Measurements from ENCODE around the gene NEDD9. TPM values are rescaled to one million over a fixed set of nuclear protein-coding genes. Genes with fewer than 3 reads are reported as not detected.
A peak's percentile ranks its signal among the peaks of the same experiment; 100 is the strongest.

Gene NEDD9
- 67.0 TPM for polyA plus RNA-seq (ENCODE audit: insufficient read length)
- long read RNA-seq, donor 1, full-length matches to known transcripts: 8 of 28 reads
- long read RNA-seq, donor 1, partial matches to known transcripts: 20 of 28 reads
- long read RNA-seq, donor 1, other reads (novel, unspliced or antisense): 0 of 28 reads
- long read RNA-seq, donor 2, full-length matches to known transcripts: 5 of 18 reads
- long read RNA-seq, donor 2, partial matches to known transcripts: 13 of 18 reads
- long read RNA-seq, donor 2, other reads (novel, unspliced or antisense): 0 of 18 reads
- long read RNA-seq, donor 3, full-length matches to known transcripts: 7 of 36 reads
- long read RNA-seq, donor 3, partial matches to known transcripts: 29 of 36 reads
- long read RNA-seq, donor 3, other reads (novel, unspliced or antisense): 0 of 36 reads
- long read RNA-seq, donor 4: 0 reads
- long read RNA-seq, donor 5, full-length matches to known transcripts: 9 of 19 reads
- long read RNA-seq, donor 5, partial matches to known transcripts: 10 of 19 reads
- long read RNA-seq, donor 5, other reads (novel, unspliced or antisense): 0 of 19 reads
- long read RNA-seq, donor 6, full-length matches to known transcripts: 6 of 20 reads
- long read RNA-seq, donor 6, partial matches to known transcripts: 14 of 20 reads
- long read RNA-seq, donor 6, other reads (novel, unspliced or antisense): 0 of 20 reads
- long read RNA-seq, donor 7, full-length matches to known transcripts: 9 of 35 reads
- long read RNA-seq, donor 7, partial matches to known transcripts: 26 of 35 reads
- long read RNA-seq, donor 7, other reads (novel, unspliced or antisense): 0 of 35 reads
- long read RNA-seq, donor 8, full-length matches to known transcripts: 4 of 12 reads
- long read RNA-seq, donor 8, partial matches to known transcripts: 8 of 12 reads
- long read RNA-seq, donor 8, other reads (novel, unspliced or antisense): 0 of 12 reads

- DNase-seq: peak; percentile 96
Measured at GRCh38 chr6:11232193-11232769, at the start of gene NEDD9. TSS of gene NEDD9 (minus strand) at chr6:11232668. CDS start at chr6:11232515, 153 bp downstream.

- no peak for DNase-seq
Measured at GRCh38 chr6:11282245-11282644, 49.8 kb upstream of the NEDD9 start.

- DNase-seq: no peak
Measured at GRCh38 chr6:11280394-11280793, 47.9 kb upstream of the NEDD9 start.

GRCh38 chr6:11279284-11279689 lies 46.8 kb upstream of the NEDD9 start:
- DNase-seq: no peak

DNA sequence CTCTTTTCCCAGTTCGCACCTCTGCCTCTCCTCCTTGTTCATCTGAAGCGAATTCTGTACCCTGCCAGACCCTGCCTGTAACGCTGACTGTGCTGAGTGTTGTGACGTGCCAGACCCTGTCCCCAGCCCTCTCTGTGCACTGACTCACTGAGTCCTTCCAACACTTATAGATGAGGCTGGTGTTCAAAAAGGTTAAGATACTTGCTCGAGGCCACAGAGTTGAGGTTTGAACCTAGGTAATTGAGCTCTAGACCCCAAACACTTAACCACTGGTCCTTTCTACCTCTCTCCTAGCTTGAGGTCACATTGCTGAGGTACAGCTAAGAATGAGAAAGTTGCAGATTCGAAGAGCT lies 45.7 kb upstream of the NEDD9 start:
- DNase-seq: no peak

DNA sequence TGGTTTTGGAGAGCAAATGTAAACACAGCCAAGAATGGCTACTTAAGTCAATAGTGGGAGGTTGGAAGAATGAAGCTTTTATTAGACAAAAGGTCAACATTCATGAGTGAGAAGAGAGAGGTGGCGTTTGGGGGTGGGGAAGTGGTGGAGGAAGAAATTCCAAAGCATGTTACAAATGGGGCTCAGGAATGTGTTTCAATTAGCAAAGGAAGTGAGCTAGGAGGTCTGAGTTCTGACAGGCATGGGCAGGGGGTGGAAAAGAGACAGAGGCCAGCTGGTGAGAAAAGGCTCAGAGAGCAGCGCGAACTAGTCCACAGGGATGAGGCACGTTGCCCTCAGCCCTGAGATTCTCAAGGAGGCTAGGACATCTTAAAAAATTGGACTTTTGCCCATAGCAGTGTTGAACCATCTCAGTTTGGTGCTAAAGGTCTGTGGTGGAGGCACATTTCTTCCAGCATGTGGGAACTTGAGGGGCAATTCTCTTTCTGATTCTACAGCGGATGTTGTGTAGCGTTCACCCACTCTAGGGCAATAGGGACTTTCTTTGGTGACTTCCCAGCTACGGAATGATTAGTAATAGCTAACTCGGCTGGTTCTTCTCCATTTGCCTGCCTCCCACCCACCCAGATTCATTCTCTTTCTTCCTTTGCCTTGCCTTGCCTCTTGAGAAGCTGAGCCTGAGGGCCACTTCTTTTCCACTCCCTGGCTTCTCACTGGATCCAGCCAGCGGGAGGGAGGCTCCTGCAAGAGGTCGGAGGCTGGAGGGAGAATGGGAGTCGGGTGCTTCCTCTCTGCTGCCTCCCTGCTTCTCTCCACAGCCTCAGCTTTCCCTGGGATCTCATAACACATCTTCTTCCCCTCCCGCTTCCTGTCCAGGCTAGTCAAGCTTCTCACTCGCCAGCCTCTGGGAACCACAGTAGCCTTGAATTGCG lies 45.1 kb upstream of the NEDD9 start:
- peak; percentile 83 for DNase-seq

DNA sequence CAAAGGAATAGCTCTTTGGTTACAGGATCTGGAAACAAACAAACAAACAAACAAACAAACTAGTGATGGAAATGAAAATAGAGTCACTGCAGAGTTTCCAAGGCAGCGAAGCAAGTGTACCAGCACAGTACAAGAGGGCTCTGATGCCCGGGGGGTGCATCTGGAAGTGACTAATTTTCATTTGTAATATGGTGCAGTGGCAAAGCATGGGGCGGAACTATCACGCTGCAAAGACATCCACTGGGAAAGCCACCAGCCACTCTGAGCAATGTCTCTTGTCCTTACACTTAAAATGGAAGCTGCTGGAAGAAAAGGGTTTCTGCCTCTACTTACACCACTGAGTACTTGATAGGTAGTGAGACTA lies 44.4 kb upstream of the NEDD9 start:
- no peak for DNase-seq

DNA sequence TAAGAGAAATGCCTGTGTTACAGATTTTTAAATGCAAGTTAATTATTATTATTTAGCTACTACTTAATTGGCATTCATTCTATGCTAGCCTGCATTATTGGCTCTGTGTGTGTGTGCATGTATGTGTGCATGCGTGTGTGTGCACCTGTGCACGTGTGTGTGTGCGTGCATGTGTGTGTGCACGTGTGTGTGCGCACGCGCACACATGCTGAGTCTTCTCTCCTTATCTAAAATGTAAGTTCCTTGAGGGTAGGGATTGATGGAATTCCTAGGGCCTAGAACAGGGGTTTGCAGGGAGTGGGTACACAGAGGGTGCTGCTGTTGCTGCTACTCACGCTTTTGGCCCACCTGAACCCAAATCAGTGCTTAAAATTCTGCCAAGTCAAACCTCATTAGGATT lies 43.8 kb upstream of the NEDD9 start:
- no peak for DNase-seq

DNA sequence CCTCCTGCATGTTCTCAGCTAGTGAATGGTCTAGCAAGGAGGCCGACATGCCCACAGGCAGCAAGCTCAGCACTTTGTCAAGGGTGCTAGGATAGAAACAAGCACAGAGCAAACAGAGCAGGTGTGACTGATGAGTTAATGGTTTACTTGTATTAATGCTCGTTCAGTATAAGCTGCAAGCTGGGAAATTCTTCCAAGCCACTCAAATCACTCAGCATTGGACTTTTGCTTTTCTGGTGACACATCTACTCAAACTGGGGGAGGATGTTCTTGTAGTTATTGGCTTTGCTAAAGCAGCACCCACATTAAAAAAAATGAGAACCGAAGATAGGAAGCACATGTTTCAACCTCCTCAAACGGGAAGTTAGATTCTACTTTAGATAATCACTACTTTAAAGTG lies 43.1 kb upstream of the NEDD9 start:
- DNase-seq: no peak

DNA sequence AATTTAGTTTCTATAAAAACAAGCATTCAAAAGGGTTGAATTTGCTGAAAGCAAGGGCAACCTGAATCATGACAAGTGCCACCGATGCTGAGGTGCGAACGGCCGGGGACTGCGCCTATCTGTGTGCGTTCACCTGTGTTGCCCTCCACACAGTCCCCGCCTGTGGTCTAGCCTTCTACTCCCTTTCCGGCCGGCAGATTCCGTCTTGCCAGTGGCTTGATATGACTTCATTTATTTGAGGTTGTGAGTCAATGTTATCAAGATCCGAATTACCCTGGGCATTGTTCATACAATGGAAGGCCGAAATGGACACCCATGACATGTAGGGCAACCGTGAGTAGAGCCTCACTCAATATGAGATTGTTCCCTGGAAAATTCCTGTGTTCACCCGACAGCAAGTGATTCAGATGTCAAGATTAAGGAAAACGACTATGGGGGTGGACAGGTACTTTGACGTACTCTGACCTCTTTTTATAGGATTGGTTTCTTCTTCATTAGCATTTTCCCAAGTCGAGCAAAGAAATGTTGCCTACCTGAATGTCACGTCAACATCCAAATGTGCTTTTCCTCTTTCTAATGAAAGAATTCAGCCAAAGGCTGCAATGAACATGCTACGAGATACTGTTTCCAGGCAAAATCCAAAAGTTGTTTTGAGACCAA lies 41.1 kb upstream of the NEDD9 start:
- no peak for DNase-seq

GRCh38 chr6:11272491-11273192 lies 40.2 kb upstream of the NEDD9 start:
- no peak for DNase-seq

DNA sequence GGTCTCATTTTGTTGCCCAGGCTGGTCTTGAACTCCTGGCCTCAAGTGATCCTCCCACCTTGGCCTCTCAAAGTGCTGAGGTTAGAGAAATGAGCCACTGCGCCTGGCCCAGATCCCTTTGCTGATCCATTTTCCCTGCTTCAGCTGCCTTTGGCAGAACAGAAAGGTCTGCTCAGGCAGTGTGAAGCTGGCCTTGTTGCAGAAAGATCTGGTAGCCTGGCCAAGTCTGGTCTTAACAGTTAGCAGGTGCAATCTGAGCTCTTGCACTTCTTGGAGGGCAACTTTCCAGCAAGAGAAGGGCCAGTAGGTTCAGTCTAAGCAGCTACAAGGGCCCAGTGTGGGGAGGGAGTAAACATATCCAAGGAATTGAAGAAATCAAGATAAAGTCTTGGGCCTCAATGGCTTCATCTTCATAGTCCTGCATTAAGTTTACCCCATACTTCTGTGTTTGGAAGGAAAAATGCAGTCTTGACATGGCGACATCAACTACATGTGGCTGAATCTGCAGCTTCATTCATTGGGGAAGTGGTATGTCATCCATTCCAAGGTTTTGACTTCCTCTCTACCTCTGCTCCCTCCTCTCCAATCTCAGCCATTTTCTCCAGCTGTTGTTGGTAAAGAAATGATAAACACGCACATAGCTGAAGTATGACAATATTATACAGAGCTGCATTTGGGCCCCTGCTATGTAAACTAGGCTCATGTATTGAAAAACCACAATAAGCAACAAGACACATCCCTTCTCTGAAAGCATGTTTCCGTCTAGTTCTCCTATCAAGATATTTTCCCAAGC lies 39.0 kb upstream of the NEDD9 start:
- no peak for DNase-seq

GRCh38 chr6:11270030-11271027 lies 37.9 kb upstream of the NEDD9 start:
- DNase-seq: no peak

DNA sequence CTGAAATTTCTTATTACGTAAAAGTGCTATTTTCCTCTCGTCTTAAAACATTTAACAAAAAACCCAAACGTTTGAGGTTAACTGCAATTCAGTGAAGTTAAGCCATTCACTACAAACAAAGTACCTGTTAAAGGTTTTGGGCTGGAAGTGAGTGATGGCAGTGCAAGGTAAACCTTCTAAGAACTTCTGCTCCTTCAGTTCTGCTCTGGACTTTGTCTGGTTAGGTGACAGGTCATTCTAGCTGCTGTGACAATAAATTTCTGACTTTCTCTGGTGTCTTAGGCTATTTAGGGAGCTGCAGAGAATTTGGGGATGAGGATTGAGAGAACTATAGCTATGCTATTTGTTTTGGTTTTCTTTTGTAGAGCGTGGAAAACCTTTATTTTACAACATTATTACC lies 36.5 kb upstream of the NEDD9 start:
- no peak for DNase-seq

GRCh38 chr6:11266926-11267325 lies 34.5 kb upstream of the NEDD9 start:
- no peak for DNase-seq

DNA sequence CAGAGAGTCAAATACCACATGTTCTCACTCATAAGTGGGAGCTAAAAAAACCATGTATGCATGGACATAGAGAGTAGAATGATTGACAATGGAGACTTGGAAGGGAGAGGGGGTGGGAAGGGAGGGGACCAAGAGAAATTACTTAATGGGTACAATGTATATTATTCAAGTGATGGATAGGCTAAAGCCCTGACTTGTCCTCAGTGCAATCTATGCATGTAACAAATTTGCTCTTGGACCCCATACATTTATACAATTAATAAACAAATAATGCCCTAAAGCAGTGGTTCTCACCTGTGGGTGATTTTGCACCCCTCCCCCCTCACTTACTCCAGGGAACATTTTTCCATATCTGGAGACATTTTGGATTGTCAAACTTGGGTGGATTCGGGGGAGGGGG lies 33.5 kb upstream of the NEDD9 start:
- no peak for DNase-seq

DNA sequence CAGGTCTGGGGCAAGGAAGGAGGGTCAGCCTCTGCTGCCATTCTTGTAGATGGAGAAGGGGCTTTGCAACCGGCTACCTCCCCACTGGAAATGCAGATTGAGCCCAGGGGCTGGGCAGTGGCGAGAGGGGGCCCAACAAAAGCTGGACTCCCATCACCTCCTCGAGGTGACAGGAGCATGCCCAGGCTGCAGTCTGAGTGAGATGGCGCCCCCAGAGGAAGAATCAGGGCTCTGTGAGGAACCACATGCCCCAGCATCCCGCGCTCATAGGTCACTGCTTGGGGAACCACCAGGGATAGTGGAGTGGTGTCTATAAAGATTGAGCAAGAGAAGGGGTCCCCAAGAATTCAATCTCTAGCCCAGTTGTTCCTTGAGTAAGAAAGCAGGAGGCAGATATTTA lies 31.6 kb upstream of the NEDD9 start:
- no peak for DNase-seq

DNA sequence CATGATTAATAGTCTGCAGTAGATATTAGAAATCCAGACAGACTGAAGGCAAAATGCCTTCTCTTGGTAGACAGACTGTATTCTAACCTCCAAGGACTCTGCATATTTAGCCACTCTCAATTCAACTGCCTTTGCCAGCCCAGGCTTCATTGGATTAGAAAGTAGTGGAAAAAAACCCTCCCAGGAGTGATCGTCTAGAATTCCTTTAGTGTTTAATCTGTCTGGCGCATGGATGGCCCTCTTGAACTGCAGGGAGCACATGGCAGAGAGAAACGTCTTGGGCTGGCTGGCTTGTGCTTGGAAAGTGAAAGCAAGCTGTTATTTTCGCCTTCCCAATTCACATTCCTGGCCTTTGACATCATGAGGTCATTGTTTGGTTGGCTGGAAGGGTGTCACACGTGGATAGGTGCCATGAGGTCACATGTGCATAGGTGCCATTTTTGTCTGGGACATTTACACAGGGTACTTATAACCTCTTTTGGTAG lies 30.9 kb upstream of the NEDD9 start:
- DNase-seq: no peak
